ENCODE measurements around the gene CR2. TPM values are rescaled to one million over a fixed set of nuclear protein-coding genes. Genes with fewer than 3 reads are reported as not detected.
"Not testable (repeated sequence)": the region's sequence is repeated elsewhere in the genome, so short reads cannot be mapped to it uniquely, and the experiment has no call there.

Gene CR2
- total RNA-seq, 1 experiment from 2014 or later: not detected

- no peak overlapping the region for H2AFZ ChIP-seq (ENCODE audit: low read length)
- H3K36me3 ChIP-seq (ENCODE audit: low read depth, low read length): no peaks in the 10 kb centered on the region
- no peaks in the 10 kb centered on the region for H3K9me3 ChIP-seq (ENCODE audit: low read length)
- H3K79me2 ChIP-seq (ENCODE audit: low read length): no peaks in the 10 kb centered on the region
- TF ChIP-seq EZH2 (IDR thresholded peaks at IDR 0.05; ENCODE audit: low read length, unreplicated experiment): no peak
- TF ChIP-seq EZH2phosphoT487 (IDR thresholded peaks at IDR 0.05; ENCODE audit: borderline replicate concordance, low read length): no peak
- TF ChIP-seq CTCF (conservative IDR thresholded peaks at IDR 0.05; ENCODE audit: low read depth, low read length): no peak
- no peak overlapping the region for H3K4me3 ChIP-seq (ENCODE audit: low read length)
- H4K20me1 ChIP-seq (ENCODE audit: low read length): no peaks in the 10 kb centered on the region
- ChIA-PET CTCF (no interaction called here), POLR2A (ENCODE audit: unreplicated experiment) (no interaction called here)
- no peaks in the 10 kb centered on the region for H3K9me2 ChIP-seq (replicated peaks; ENCODE audit: low read length)
- H3K27ac ChIP-seq (ENCODE audit: low read length): no peak overlapping the region
- H3K27me3 ChIP-seq (ENCODE audit: low read length): peaks cover 96% of the 10 kb centered on the region
- H3K9ac ChIP-seq (ENCODE audit: low read length): no peak overlapping the region
- no peak for ATAC-seq
- no peaks in the 10 kb centered on the region for H3K4me1 ChIP-seq (ENCODE audit: insufficient read depth, low read length)
- DNase-seq: no peak
- H3K4me2 ChIP-seq (ENCODE audit: low read length): no peak overlapping the region
- H3F3A ChIP-seq (ENCODE audit: low read length, unreplicated experiment): no peaks in the 10 kb centered on the region
- no TSS peak for BruUV-seq (replicated peaks)
- intact Hi-C loops (cut with micrococcal nuclease): no loop called here
Measured at GRCh38 chr1:207487636-207488035, 33.5 kb downstream of the CR2 start.

- CTCF ChIA-PET: no interaction called here
- Histone ChIP-seq H3K9ac (ENCODE audit: low read length) (no peak overlapping the region), H3K4me3 (ENCODE audit: low read length) (no peak overlapping the region), H3K36me3 (ENCODE audit: low read depth, low read length) (no peaks in the 10 kb centered on the region), H3K4me2 (ENCODE audit: low read length) (no peak overlapping the region), H3F3A (ENCODE audit: low read length, unreplicated experiment) (no peaks in the 10 kb centered on the region), H3K27ac (ENCODE audit: low read length) (no peak overlapping the region), H3K9me3 (ENCODE audit: low read length) (no peaks in the 10 kb centered on the region), H3K79me2 (ENCODE audit: low read length) (no peaks in the 10 kb centered on the region), H3K4me1 (ENCODE audit: insufficient read depth, low read length) (no peaks in the 10 kb centered on the region), H4K20me1 (ENCODE audit: low read length) (no peaks in the 10 kb centered on the region), H3K27me3 (ENCODE audit: low read length) (peaks cover 94% of the 10 kb centered on the region), H2AFZ (ENCODE audit: low read length) (no peak overlapping the region), H3K9me2 (replicated peaks; ENCODE audit: low read length) (no peaks in the 10 kb centered on the region)
- ATAC-seq (no peak), DNase-seq (no peak)
- POLR2A ChIA-PET (ENCODE audit: unreplicated experiment): no interaction called here
- TF ChIP-seq CTCF (conservative IDR thresholded peaks at IDR 0.05; ENCODE audit: low read depth, low read length): no peak
- TF ChIP-seq EZH2 (IDR thresholded peaks at IDR 0.05; ENCODE audit: low read length, unreplicated experiment): no peak
- no peak for TF ChIP-seq EZH2phosphoT487 (IDR thresholded peaks at IDR 0.05; ENCODE audit: borderline replicate concordance, low read length)
- intact Hi-C loops (cut with micrococcal nuclease): no loop called here
- BruUV-seq (replicated peaks): no TSS peak
Measured at GRCh38 chr1:207493212-207493611, 39.1 kb downstream of the CR2 start.

GRCh38 chr1:207494171-207494570, 40.0 kb downstream of the CR2 start:
- H3K9me2 ChIP-seq (replicated peaks; ENCODE audit: low read length): no peaks in the 10 kb centered on the region
- H3K36me3 ChIP-seq (ENCODE audit: low read depth, low read length): no peaks in the 10 kb centered on the region
- H3K27ac ChIP-seq (ENCODE audit: low read length): no peak overlapping the region
- H2AFZ ChIP-seq (ENCODE audit: low read length): no peak overlapping the region
- H3K9me3 ChIP-seq (ENCODE audit: low read length): no peaks in the 10 kb centered on the region
- no peaks in the 10 kb centered on the region for H3F3A ChIP-seq (ENCODE audit: low read length, unreplicated experiment)
- no peak for ATAC-seq
- intact Hi-C loops (cut with micrococcal nuclease): no loop called here
- H3K79me2 ChIP-seq (ENCODE audit: low read length): no peaks in the 10 kb centered on the region
- H3K4me1 ChIP-seq (ENCODE audit: insufficient read depth, low read length): no peaks in the 10 kb centered on the region
- H3K27me3 ChIP-seq (ENCODE audit: low read length): peaks cover 88% of the 10 kb centered on the region
- DNase-seq: no peak
- BruUV-seq (replicated peaks): no TSS peak
- H3K4me2 ChIP-seq (ENCODE audit: low read length): no peak overlapping the region
- H3K4me3 ChIP-seq (ENCODE audit: low read length): no peak overlapping the region
- no peak for TF ChIP-seq EZH2 (IDR thresholded peaks at IDR 0.05; ENCODE audit: low read length, unreplicated experiment)
- TF ChIP-seq EZH2phosphoT487 (IDR thresholded peaks at IDR 0.05; ENCODE audit: borderline replicate concordance, low read length): no peak
- TF ChIP-seq CTCF (conservative IDR thresholded peaks at IDR 0.05; ENCODE audit: low read depth, low read length): no peak
- ChIA-PET POLR2A (ENCODE audit: unreplicated experiment) (no interaction called here), CTCF (interaction anchor here (0.7 kb wide), 1 partner anchor 196 kb away, joined by 3 read pairs; no protein-coding TSS in a partner anchor)
- H4K20me1 ChIP-seq (ENCODE audit: low read length): no peaks in the 10 kb centered on the region
- H3K9ac ChIP-seq (ENCODE audit: low read length): no peak overlapping the region

GRCh38 chr1:207495281-207495680, 41.2 kb downstream of the CR2 start:
- H3K4me3 ChIP-seq (ENCODE audit: low read length); POLR2A ChIA-PET (ENCODE audit: unreplicated experiment); BruUV-seq (replicated peaks); H3K9ac ChIP-seq (ENCODE audit: low read length); H3K79me2 ChIP-seq (ENCODE audit: low read length); H3K4me2 ChIP-seq (ENCODE audit: low read length); H3K9me3 ChIP-seq (ENCODE audit: low read length); DNase-seq; H3K4me1 ChIP-seq (ENCODE audit: insufficient read depth, low read length); H2AFZ ChIP-seq (ENCODE audit: low read length); ATAC-seq; H3K27ac ChIP-seq (ENCODE audit: low read length); H3K9me2 ChIP-seq (replicated peaks; ENCODE audit: low read length); CTCF ChIA-PET; H3F3A ChIP-seq (ENCODE audit: low read length, unreplicated experiment); H4K20me1 ChIP-seq (ENCODE audit: low read length); H3K36me3 ChIP-seq (ENCODE audit: low read depth, low read length): not testable (repeated sequence)
- peaks cover 82% of the 10 kb centered on the region for H3K27me3 ChIP-seq (ENCODE audit: low read length)
- intact Hi-C loops (cut with micrococcal nuclease): loop anchor here (5.0 kb wide), 1 partner anchor 173 kb away; the partner anchor contains the start of gene CD55
